ENCODE results near the gene IL20.

GRCh38 chr1:206883876-206884275, 18.5 kb downstream of the IL20 start:
- TF ChIP-seq MAFK (conservative IDR thresholded peaks at IDR 0.05 in 1 of 2, IDR thresholded peaks at IDR 0.05 in 1 of 2; ENCODE audit: low read length in 2 of 2), result no peak
- no peak for TF ChIP-seq ZC3H4 (CRISPR knock-in tag; IDR thresholded peaks at IDR 0.05; ENCODE audit: borderline replicate concordance)
- TF ChIP-seq ZNF292 (CRISPR knock-in tag; IDR thresholded peaks at IDR 0.05; ENCODE audit: borderline replicate concordance, low read depth), result no peak
- TF ChIP-seq EED (CRISPR knock-in tag; IDR thresholded peaks at IDR 0.05), result no peak
- no peak for TF ChIP-seq ETV6 (CRISPR knock-in tag; conservative IDR thresholded peaks at IDR 0.05)
- TF ChIP-seq ZFP90 (CRISPR knock-in tag; IDR thresholded peaks at IDR 0.05; ENCODE audit: borderline replicate concordance), result no peak
